ENCODE measurements around the gene HOXD9. TPM values are rescaled to one million over a fixed set of nuclear protein-coding genes. Genes with fewer than 3 reads are reported as not detected.

HOXD9 gene
- polyA plus RNA-seq, 1 donor, result 7.6 TPM

GRCh38 chr2:176124110-176124946 is 1.8 kb downstream of the HOXD9 start:
- no peak for DNase-seq (ENCODE audit: low read depth)

GRCh38 chr2:176124947-176125771 is 2.6 kb downstream of the HOXD9 start:
- no peak for DNase-seq (ENCODE audit: low read depth)

GRCh38 chr2:176125772-176126054 is 3.2 kb downstream of the HOXD9 start:
- DNase-seq (ENCODE audit: low read depth), result no peak

GRCh38 chr2:176126929-176127773 is 4.6 kb downstream of the HOXD9 start:
- DNase-seq (ENCODE audit: low read depth), result no peak

DNA sequence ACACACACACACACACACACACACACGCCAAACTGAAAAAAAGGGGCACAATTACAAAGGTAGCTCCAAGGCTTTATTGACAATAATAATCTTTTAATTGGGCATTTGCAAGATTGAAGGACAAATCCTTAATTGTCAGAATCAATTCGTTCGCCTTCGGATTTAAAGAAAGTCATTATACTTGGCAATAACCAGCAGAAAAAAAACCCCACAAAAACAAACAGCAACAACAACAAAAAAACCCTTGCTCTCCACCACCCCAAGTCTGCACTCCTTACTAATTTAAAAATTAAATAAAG is 5.2 kb downstream of the HOXD9 start:
- no peak for DNase-seq (ENCODE audit: low read depth)

GRCh38 chr2:176128172-176128981 is 5.9 kb downstream of the HOXD9 start:
- no peak for DNase-seq (ENCODE audit: low read depth)

- no peak for DNase-seq (ENCODE audit: low read depth)
These were observed 6.7 kb downstream of the HOXD9 start, which contains the start of gene HOXD8 for GRCh38 chr2:176128982-176129796. Gene HOXD8, plus strand, starts transcription at chr2:176129705. Its CDS starts 662 bp downstream, at chr2:176130367.

GRCh38 chr2:176129813-176130146 is 7.3 kb downstream of the HOXD9 start:
- DNase-seq (ENCODE audit: low read depth), result no peak

GRCh38 chr2:176130147-176130956 is 7.8 kb downstream of the HOXD9 start:
- no peak for DNase-seq (ENCODE audit: low read depth)

- no peak for DNase-seq (ENCODE audit: low read depth)
These were observed 8.7 kb downstream of the HOXD9 start for GRCh38 chr2:176130957-176131847.

GRCh38 chr2:176131848-176132158 is 9.3 kb downstream of the HOXD9 start:
- no peak for DNase-seq (ENCODE audit: low read depth)

- no peak for DNase-seq (ENCODE audit: low read depth)
These were observed 10.0 kb downstream of the HOXD9 start for GRCh38 chr2:176132205-176133171.

DNA sequence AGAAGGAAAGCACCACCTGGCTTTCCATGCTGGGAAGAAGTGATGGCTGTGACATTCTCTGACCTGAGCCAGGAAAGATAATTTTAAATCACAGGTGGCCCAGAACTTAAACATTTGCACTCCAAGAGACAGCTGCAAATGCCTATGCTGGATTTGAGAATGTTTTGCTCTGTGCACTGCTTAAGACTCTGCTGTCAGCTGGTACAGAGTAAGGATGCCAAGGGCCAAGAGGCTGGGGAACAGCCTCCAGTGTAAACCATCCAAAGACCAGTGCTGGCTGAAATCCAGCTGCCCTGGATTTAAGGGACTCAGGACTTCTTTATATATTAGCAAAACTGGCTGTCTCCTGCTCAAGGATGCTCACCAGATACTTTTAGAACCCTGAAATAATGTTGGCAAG is 10.9 kb downstream of the HOXD9 start:
- no peak for DNase-seq (ENCODE audit: low read depth)

- DNase-seq (ENCODE audit: low read depth), result no peak
These were observed 11.5 kb downstream of the HOXD9 start for GRCh38 chr2:176134035-176134434.

DNA sequence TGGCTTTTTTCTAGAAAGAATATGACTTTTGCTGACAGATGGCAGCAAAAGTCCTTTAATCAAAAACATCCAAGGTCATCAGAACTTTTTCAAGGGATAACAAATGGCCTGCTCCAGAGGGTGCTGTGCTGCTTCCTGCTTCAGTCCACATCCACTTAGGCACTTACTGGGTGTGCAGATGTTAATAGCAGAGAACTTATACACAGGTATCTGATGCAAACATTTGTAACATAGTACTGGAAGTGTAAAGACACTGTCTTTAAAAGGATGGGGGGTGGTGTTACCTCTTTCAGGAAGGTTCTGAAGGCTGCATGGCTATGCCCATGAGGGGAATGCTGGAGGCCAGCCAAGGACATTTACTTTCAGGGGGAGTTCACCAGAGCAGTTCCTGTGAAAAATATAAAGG is 12.5 kb downstream of the HOXD9 start:
- no peak for DNase-seq (ENCODE audit: low read depth)

- no peak for DNase-seq (ENCODE audit: low read depth)
These were observed 14.1 kb downstream of the HOXD9 start for GRCh38 chr2:176136374-176137251.

- DNase-seq (ENCODE audit: low read depth), result no peak
These were observed 14.7 kb downstream of the HOXD9 start for GRCh38 chr2:176137252-176137580.

Measured in forelimb muscle (tissue), 1 donor.